Neural crest cell (in vitro differentiated cells): ENCODE data around the gene KRT78. TPM values are rescaled to one million over a fixed set of nuclear protein-coding genes. Genes with fewer than 3 reads are reported as not detected.

Source experiments
- DNase-seq: peaks from one replicate; pipeline ENCODE4 v3.0.0; 2021; ENCODE audit warnings: low read depth, mixed read lengths, low spot score
- H3K27ac Mint-ChIP-seq: one replicate; pipeline ENCODE4 v1.8.0; 2021; ENCODE audit warnings: mild to moderate bottlenecking, mixed read lengths; ENCODE audit not compliant: unreplicated experiment
- H3K27me3 Mint-ChIP-seq: 2 replicates; pipeline ENCODE4 v1.8.0; 2021; ENCODE audit warnings: low read depth, mild to moderate bottlenecking, mixed read lengths
- H3K36me3 Mint-ChIP-seq: 2 replicates; pipeline ENCODE4 v1.8.0; 2021; ENCODE audit warnings: low read depth, mild to moderate bottlenecking, mixed read lengths
- H3K4me1 Mint-ChIP-seq: 2 replicates; pipeline ENCODE4 v1.8.0; 2021; ENCODE audit warnings: mixed read lengths
- H3K4me3 Mint-ChIP-seq: one replicate; pipeline ENCODE4 v1.8.0; 2021; ENCODE audit warnings: mild to moderate bottlenecking, mixed read lengths
- H3K9me3 Mint-ChIP-seq: 2 replicates; pipeline ENCODE4 v1.8.0; 2021; ENCODE audit warnings: mixed read lengths
- CTCF ChIP-seq: fragments of 200-600 bp; sonication (generic); conservative IDR thresholded peaks from 2 replicates; pipeline ENCODE4 v1.5.0; 2021; ENCODE audit warnings: antibody characterized with exemption, mild to moderate bottlenecking
- total RNA-seq: library from RNA; stranded (reverse); gene quantifications from 2 replicates; pipeline ENCODE4 v1.2.1, GENCODE V29; 2021

KRT78 gene
- total RNA-seq, 1 donor from 2014 or later: not detected

GRCh38 chr12:52838609-52839435, 10.0 kb downstream of the KRT78 start:
- H3K36me3 Mint-ChIP-seq: no peaks in the 10 kb centered on the region
- peaks cover 28% of the 10 kb centered on the region for H3K27me3 Mint-ChIP-seq
- no peaks in the 10 kb centered on the region for H3K9me3 Mint-ChIP-seq
- peaks cover 4% of the 10 kb centered on the region for H3K4me1 Mint-ChIP-seq
- no peak for DNase-seq
- no peak for TF ChIP-seq CTCF
- no peak overlapping the region for H3K4me3 Mint-ChIP-seq
- no peak overlapping the region for H3K27ac Mint-ChIP-seq

GRCh38 chr12:52837781-52838608, 10.8 kb downstream of the KRT78 start:
- H3K27me3 Mint-ChIP-seq: peaks cover 28% of the 10 kb centered on the region

GRCh38 chr12:52837413-52837741, 11.4 kb downstream of the KRT78 start:
- no peak for TF ChIP-seq CTCF
- no peaks in the 10 kb centered on the region for H3K9me3 Mint-ChIP-seq
- no peaks in the 10 kb centered on the region for H3K36me3 Mint-ChIP-seq
- H3K27ac Mint-ChIP-seq: no peak overlapping the region
- DNase-seq: no peak
- no peak overlapping the region for H3K4me3 Mint-ChIP-seq
- peaks cover 27% of the 10 kb centered on the region for H3K27me3 Mint-ChIP-seq
- peaks cover 10% of the 10 kb centered on the region for H3K4me1 Mint-ChIP-seq

More at GRCh38 chr12:52837781-52838608, 10.8 kb downstream of the KRT78 start:
- Mint-ChIP-seq H3K4me3 (no peak overlapping the region), H3K4me1 (peaks cover 7% of the 10 kb centered on the region), H3K9me3 (no peaks in the 10 kb centered on the region), H3K36me3 (no peaks in the 10 kb centered on the region), H3K27ac (no peak overlapping the region)
- TF ChIP-seq CTCF: no peak
- DNase-seq: no peak

- TF ChIP-seq CTCF: no peak
- DNase-seq: no peak
- Mint-ChIP-seq H3K9me3 (no peaks in the 10 kb centered on the region), H3K27ac (no peak overlapping the region), H3K4me3 (no peak overlapping the region), H3K27me3 (peaks cover 24% of the 10 kb centered on the region), H3K36me3 (no peaks in the 10 kb centered on the region), H3K4me1 (peaks cover 10% of the 10 kb centered on the region)
Observed at GRCh38 chr12:52836491-52837412, 12.0 kb downstream of the KRT78 start.

GRCh38 chr12:52836042-52836466, 12.7 kb downstream of the KRT78 start:
- H3K36me3 Mint-ChIP-seq: no peaks in the 10 kb centered on the region
- no peak for TF ChIP-seq CTCF
- no peak overlapping the region for H3K4me3 Mint-ChIP-seq
- no peaks in the 10 kb centered on the region for H3K9me3 Mint-ChIP-seq
- H3K4me1 Mint-ChIP-seq: peaks cover 10% of the 10 kb centered on the region
- H3K27ac Mint-ChIP-seq: no peak overlapping the region
- no peak for DNase-seq
- H3K27me3 Mint-ChIP-seq: peaks cover 21% of the 10 kb centered on the region
